ENCODE data around the gene CARMIL1. TPM values are rescaled to one million over a fixed set of nuclear protein-coding genes. Genes with fewer than 3 reads are reported as not detected.

The CARMIL1 gene
- total RNA-seq, 4 donors from 2014 or later, result 13.6 to 33.2 (median 22.2) TPM

GRCh38 chr6:25301362-25301761, 22.2 kb downstream of the CARMIL1 start:
- no peak for DNase-seq (ENCODE audit: low spot score in 2 of 2)
- H3K9me3 ChIP-seq, result no peaks in the 10 kb centered on the region
- H3K27ac ChIP-seq, result no peak overlapping the region
- WGBS, result 88% methylated on average over 3 of the region's 3 CpGs
- no peak for TF ChIP-seq EP300 (IDR thresholded peaks at IDR 0.05)
- no peak for TF ChIP-seq POLR2AphosphoS5 (IDR thresholded peaks at IDR 0.05)
- TF ChIP-seq POLR2A (IDR thresholded peaks at IDR 0.05), result no peak
- TF ChIP-seq CTCF (IDR thresholded peaks at IDR 0.05), result no peak
- no peaks in the 10 kb centered on the region for H3K36me3 ChIP-seq
- no peak overlapping the region for H3K4me3 ChIP-seq
- peaks cover 23% of the 10 kb centered on the region for H3K4me1 ChIP-seq
- H3K27me3 ChIP-seq, result no peaks in the 10 kb centered on the region

- H3K4me3 ChIP-seq, result no peak overlapping the region
- TF ChIP-seq CTCF (IDR thresholded peaks at IDR 0.05) (no peak), POLR2A (IDR thresholded peaks at IDR 0.05) (no peak), EP300 (IDR thresholded peaks at IDR 0.05) (no peak), POLR2AphosphoS5 (IDR thresholded peaks at IDR 0.05) (no peak)
- H3K27ac ChIP-seq, result no peak overlapping the region
- no peaks in the 10 kb centered on the region for H3K9me3 ChIP-seq
- no peaks in the 10 kb centered on the region for H3K36me3 ChIP-seq
- 92% methylated on average over 1 of the region's 1 CpG for WGBS
- peaks cover 15% of the 10 kb centered on the region for H3K4me1 ChIP-seq
- H3K27me3 ChIP-seq, result no peaks in the 10 kb centered on the region
- DNase-seq (ENCODE audit: low spot score in 2 of 2), result no peak
Measured at GRCh38 chr6:25302151-25302550, 23.0 kb downstream of the CARMIL1 start.

DNA sequence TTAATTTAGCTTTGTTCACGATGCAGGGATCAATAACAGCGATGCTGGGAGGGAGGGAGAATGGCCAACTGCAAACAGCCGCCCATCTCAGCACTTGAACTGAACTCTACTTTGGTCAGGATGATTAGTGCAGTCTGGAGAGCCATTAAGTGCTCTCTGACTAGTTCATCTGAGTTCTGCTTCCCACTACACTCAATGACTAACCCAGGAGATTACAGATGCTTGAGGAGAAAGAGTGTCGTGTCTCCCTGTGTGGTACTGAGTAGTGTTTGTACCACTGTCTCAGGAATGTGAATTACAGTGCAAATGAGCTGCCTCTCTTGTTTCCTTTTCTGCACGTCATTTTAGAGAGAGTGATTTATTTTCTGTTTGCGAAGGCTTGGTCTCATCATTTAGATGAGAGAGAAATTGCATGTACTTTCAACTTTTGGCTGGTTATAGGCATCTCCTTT, 23.5 kb downstream of the CARMIL1 start:
- TF ChIP-seq EP300 (IDR thresholded peaks at IDR 0.05), result no peak
- no peak for TF ChIP-seq POLR2AphosphoS5 (IDR thresholded peaks at IDR 0.05)
- TF ChIP-seq CTCF (IDR thresholded peaks at IDR 0.05), result no peak
- no peak for TF ChIP-seq POLR2A (IDR thresholded peaks at IDR 0.05)
- Histone ChIP-seq H3K36me3 (no peaks in the 10 kb centered on the region), H3K4me3 (no peak overlapping the region), H3K9me3 (no peaks in the 10 kb centered on the region), H3K27me3 (no peaks in the 10 kb centered on the region), H3K4me1 (peaks cover 9% of the 10 kb centered on the region), H3K27ac (no peak overlapping the region)
- no peak for DNase-seq (ENCODE audit: low spot score in 2 of 2)
- WGBS, result 54% methylated on average over 6 of the region's 6 CpGs

DNA sequence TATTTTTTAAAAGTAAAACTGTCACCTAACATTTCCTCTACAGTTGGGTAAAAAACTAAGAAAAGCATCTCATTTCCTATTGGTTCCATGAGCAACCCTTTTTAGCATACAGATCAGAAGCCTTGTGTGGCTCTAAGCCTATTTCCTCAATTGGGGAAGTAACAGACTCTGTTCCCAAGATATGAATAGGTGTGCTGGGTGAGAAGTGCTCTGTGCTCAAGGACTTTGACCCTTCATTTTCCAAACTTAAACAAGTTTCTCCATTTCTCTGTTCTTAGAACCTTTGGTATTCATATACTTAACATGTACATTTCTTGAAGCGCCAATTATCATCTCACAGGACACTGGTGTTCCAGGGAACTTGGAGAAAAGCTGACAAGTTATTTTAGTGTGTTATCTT, 24.1 kb downstream of the CARMIL1 start:
- 98% methylated on average over 1 of the region's 1 CpG for WGBS
- Histone ChIP-seq H3K9me3 (no peaks in the 10 kb centered on the region), H3K36me3 (no peaks in the 10 kb centered on the region), H3K4me1 (peaks cover 7% of the 10 kb centered on the region), H3K27me3 (no peaks in the 10 kb centered on the region), H3K27ac (no peak overlapping the region), H3K4me3 (no peak overlapping the region)
- TF ChIP-seq POLR2A (IDR thresholded peaks at IDR 0.05) (no peak), POLR2AphosphoS5 (IDR thresholded peaks at IDR 0.05) (no peak), EP300 (IDR thresholded peaks at IDR 0.05) (no peak)
- DNase-seq (ENCODE audit: low spot score in 2 of 2), result no peak

DNA sequence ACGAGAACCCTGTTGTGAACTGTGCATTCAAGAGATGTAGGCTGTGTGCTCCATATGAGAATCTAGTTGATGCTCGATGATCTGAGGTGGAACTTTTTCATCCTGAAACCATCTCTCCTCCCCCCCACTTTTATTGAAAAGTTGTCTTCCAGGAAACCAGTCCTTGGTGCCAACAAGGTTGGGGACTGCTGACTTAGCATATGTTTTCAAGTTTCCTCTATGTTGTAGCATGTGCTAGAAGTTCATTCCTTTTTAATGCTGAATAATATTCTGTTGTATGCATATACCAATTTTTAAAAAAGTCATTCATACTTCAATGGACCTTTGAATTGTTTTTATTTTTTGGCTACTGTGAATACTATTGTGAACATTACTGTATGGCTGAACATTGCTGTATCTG, 27.2 kb downstream of the CARMIL1 start:
- whole genome bisulfite sequencing, result 91% methylated on average over 2 of the region's 2 CpGs
- no peaks in the 10 kb centered on the region for H3K36me3 ChIP-seq
- no peak overlapping the region for H3K27ac ChIP-seq
- no peak for DNase-seq (ENCODE audit: low spot score in 2 of 2)
- no peak for TF ChIP-seq EP300 (IDR thresholded peaks at IDR 0.05)
- no peak for TF ChIP-seq CTCF (IDR thresholded peaks at IDR 0.05)
- H3K9me3 ChIP-seq, result no peaks in the 10 kb centered on the region
- H3K27me3 ChIP-seq, result no peaks in the 10 kb centered on the region
- no peak overlapping the region for H3K4me3 ChIP-seq
- peaks cover 7% of the 10 kb centered on the region for H3K4me1 ChIP-seq

Data from suprapubic skin (tissue), 4 donors.